ENCODE measurements around the gene AMMECR1.

The AMMECR1 gene

GRCh38 chrX:110175146-110175545 lies 142.7 kb downstream of the AMMECR1 start:
- no peak overlapping the region for H3K4me3 ChIP-seq (ENCODE audit: low read depth, low read length)
- no peak for TF ChIP-seq CTCF (IDR thresholded peaks at IDR 0.05; ENCODE audit: borderline replicate concordance, insufficient read depth, low read depth, low read length)

GRCh38 chrX:110173192-110174175 lies 144.4 kb downstream of the AMMECR1 start:
- H3K4me3 ChIP-seq (ENCODE audit: low read depth, low read length): no peak overlapping the region

GRCh38 chrX:110172215-110172614 lies 145.7 kb downstream of the AMMECR1 start:
- no peak for TF ChIP-seq CTCF (IDR thresholded peaks at IDR 0.05; ENCODE audit: borderline replicate concordance, insufficient read depth, low read depth, low read length)
- no peak overlapping the region for H3K4me3 ChIP-seq (ENCODE audit: low read depth, low read length)

More at GRCh38 chrX:110173192-110174175, 144.4 kb downstream of the AMMECR1 start:
- TF ChIP-seq CTCF (IDR thresholded peaks at IDR 0.05; ENCODE audit: borderline replicate concordance, insufficient read depth, low read depth, low read length): no peak

GRCh38 chrX:110171442-110171841 lies 146.4 kb downstream of the AMMECR1 start:
- no peak for TF ChIP-seq CTCF (IDR thresholded peaks at IDR 0.05; ENCODE audit: borderline replicate concordance, insufficient read depth, low read depth, low read length)

GRCh38 chrX:110170029-110170428 lies 147.9 kb downstream of the AMMECR1 start:
- TF ChIP-seq CTCF (IDR thresholded peaks at IDR 0.05; ENCODE audit: borderline replicate concordance, insufficient read depth, low read depth, low read length): no peak
- no peak overlapping the region for H3K4me3 ChIP-seq (ENCODE audit: low read depth, low read length)

More at GRCh38 chrX:110171442-110171841, 146.4 kb downstream of the AMMECR1 start:
- H3K4me3 ChIP-seq (ENCODE audit: low read depth, low read length): no peak overlapping the region

GRCh38 chrX:110168585-110168984 lies 149.3 kb downstream of the AMMECR1 start:
- TF ChIP-seq CTCF (IDR thresholded peaks at IDR 0.05; ENCODE audit: borderline replicate concordance, insufficient read depth, low read depth, low read length): no peak
- no peak overlapping the region for H3K4me3 ChIP-seq (ENCODE audit: low read depth, low read length)
